HL-60/S4 treated with phorbol 12-myristate 13-acetate at 8.2 ng/mL for 4 days and 3 days (cell line): ENCODE data around the gene ANKRD66.
"Not testable (repeated sequence)": the region's sequence is repeated elsewhere in the genome, so short reads cannot be mapped to it uniquely, and the experiment has no call there.

ENCODE experiments used
- in situ Hi-C: fragments of 300-500 bp; cut with MboI; formaldehyde crosslinking; loops from 2 replicates; pipeline ENCODE4 v1.15.0; 2022; ENCODE audit warnings: low sequenced_read_pairs

Gene ANKRD66

GRCh38 chr6:46746696-46747095, at the start of gene ANKRD66:
TSS of gene ANKRD66 (plus strand) at chr6:46746933. CDS start at chr6:46751949, 5,016 bp downstream.
- in situ Hi-C loops: no loop called here

- in situ Hi-C loops: loop anchor here (10.0 kb wide), 1 partner anchor 75 kb away; no protein-coding TSS in a partner anchor
These were observed 46.8 kb upstream of the ANKRD66 start for GRCh38 chr6:46699970-46700369.

- in situ Hi-C loops: loop anchor here (10.0 kb wide), 1 partner anchor 70 kb away; no protein-coding TSS in a partner anchor
These were observed 42.2 kb upstream of the ANKRD66 start for GRCh38 chr6:46704562-46704961.

- in situ Hi-C loops: loop anchor here (10.0 kb wide), 1 partner anchor 68 kb away; no protein-coding TSS in a partner anchor
These were observed 40.3 kb upstream of the ANKRD66 start for GRCh38 chr6:46706464-46706863.

GRCh38 chr6:46711491-46711890, 35.2 kb upstream of the ANKRD66 start:
- in situ Hi-C loops: no loop called here

GRCh38 chr6:46715141-46715540, 31.6 kb upstream of the ANKRD66 start:
- in situ Hi-C loops: no loop called here

GRCh38 chr6:46719099-46719498, 27.6 kb upstream of the ANKRD66 start:
- in situ Hi-C loops: no loop called here

GRCh38 chr6:46720401-46720800, 26.3 kb upstream of the ANKRD66 start:
- in situ Hi-C loops: no loop called here

- in situ Hi-C loops: no loop called here
These were observed 16.9 kb upstream of the ANKRD66 start for GRCh38 chr6:46729787-46730326.

GRCh38 chr6:46730921-46731461, 15.7 kb upstream of the ANKRD66 start:
- in situ Hi-C loops: no loop called here

- in situ Hi-C loops: no loop called here
These were observed 13.4 kb upstream of the ANKRD66 start for GRCh38 chr6:46733341-46733801.

GRCh38 chr6:46734867-46735719, 11.6 kb upstream of the ANKRD66 start, which contains the start of gene PLA2G7:
TSS of gene PLA2G7 (minus strand) at chr6:46735375. CDS start at chr6:46722891, 12,484 bp downstream.
- in situ Hi-C loops: no loop called here

- in situ Hi-C loops: no loop called here
These were observed 11.1 kb upstream of the ANKRD66 start for GRCh38 chr6:46735720-46736031.

- in situ Hi-C loops: no loop called here
These were observed 9.8 kb upstream of the ANKRD66 start for GRCh38 chr6:46736906-46737305.

- in situ Hi-C loops: no loop called here
These were observed 5.3 kb upstream of the ANKRD66 start for GRCh38 chr6:46741482-46741881.

GRCh38 chr6:46741910-46742309, 4.8 kb upstream of the ANKRD66 start:
- in situ Hi-C loops: no loop called here

GRCh38 chr6:46743425-46744158, 3.1 kb upstream of the ANKRD66 start:
- in situ Hi-C loops: no loop called here

- in situ Hi-C loops: not testable (repeated sequence)
These were observed 2.5 kb upstream of the ANKRD66 start for GRCh38 chr6:46744159-46744725.

- in situ Hi-C loops: no loop called here
These were observed 760 bp upstream of the ANKRD66 start for GRCh38 chr6:46745973-46746372.

- in situ Hi-C loops: no loop called here
These were observed 2.3 kb downstream of the ANKRD66 start for GRCh38 chr6:46748940-46749503.

GRCh38 chr6:46749731-46750130, 3.0 kb downstream of the ANKRD66 start:
- in situ Hi-C loops: no loop called here
